Activated CD8-positive, alpha-beta T cell treated with anti-CD3 and anti-CD28 coated beads for 36 hours (primary cell): Measurements from ENCODE around the gene DAZAP2. TPM values are rescaled to one million over a fixed set of nuclear protein-coding genes. Genes with fewer than 3 reads are reported as not detected.
"Not testable (repeated sequence)": the region's sequence is repeated elsewhere in the genome, so short reads cannot be mapped to it uniquely, and the experiment has no call there.

Source experiments
- ATAC-seq: fragments of 200-7000 bp; cut with Tn5 transposase; one replicate; pipeline ENCODE4 v1.10.0; 2021; ENCODE audit warnings: mild to moderate bottlenecking, moderate library complexity
- CTCF ChIA-PET: fragments of 350-600 bp; sonication (Branson Sonifier 250); formaldehyde crosslinking; loops from one replicate; lab custom pipeline; 2021; ENCODE audit warnings: antibody characterized with exemption; lab: Charles Lee
- POLR2A ChIA-PET: fragments of 350-600 bp; sonication (Branson Sonifier 250); formaldehyde crosslinking; loops from one replicate; lab custom pipeline; 2021; ENCODE audit warnings: antibody characterized with exemption; lab: Charles Lee
- DNase-seq: peaks from one replicate; pipeline ENCODE4 v3.0.0-alpha.2; 2020
- H3K27ac Mint-ChIP-seq: one replicate; pipeline ENCODE4 v1.8.0; 2021; ENCODE audit warnings: mild to moderate bottlenecking, mixed read lengths
- H3K27me3 Mint-ChIP-seq: one replicate; pipeline ENCODE4 v1.8.0; 2021; ENCODE audit warnings: mixed read lengths
- H3K36me3 Mint-ChIP-seq: one replicate; pipeline ENCODE4 v1.8.0; 2021; ENCODE audit warnings: low read depth, mixed read lengths
- H3K4me1 Mint-ChIP-seq: one replicate; pipeline ENCODE4 v1.8.0; 2021; ENCODE audit warnings: low read depth, mixed read lengths
- H3K4me3 Mint-ChIP-seq: one replicate; pipeline ENCODE4 v1.8.0; 2021; ENCODE audit warnings: mild to moderate bottlenecking, moderate library complexity, mixed read lengths
- H3K9me3 Mint-ChIP-seq: one replicate; pipeline ENCODE4 v1.8.0; 2021; ENCODE audit warnings: mixed read lengths
- CTCF ChIP-seq: fragments of 200-600 bp; IDR thresholded peaks from one replicate; pipeline ENCODE4 v1.8.0; 2022; ENCODE audit warnings: antibody characterized with exemption, mild to moderate bottlenecking
- intact Hi-C: fragments of 100-400 bp; cut with micrococcal nuclease; formaldehyde crosslinking; loops from one replicate; pipeline ENCODE4 v1.10.0; 2022
- total RNA-seq, 2 experiments: library from RNA; stranded (reverse); gene quantifications; one replicate each; pipeline ENCODE4 v1.2.3, GENCODE V29; 2021

Gene DAZAP2
- total RNA-seq, 2 experiments from 2014 or later: 91.7 to 98.3 TPM

GRCh38 chr12:51225771-51226170 lies 12.9 kb upstream of the DAZAP2 start:
- no peaks in the 10 kb centered on the region for H3K9me3 Mint-ChIP-seq
- intact Hi-C loops: no loop called here
- DNase-seq (no peak), ATAC-seq (no peak)
- H3K27me3 Mint-ChIP-seq: no peaks in the 10 kb centered on the region
- no peaks in the 10 kb centered on the region for H3K4me1 Mint-ChIP-seq
- POLR2A ChIA-PET: interaction anchor here (1.1 to 3.4 kb wide), 3 partner anchors 8 to 54 kb away, joined by 3 to 15 read pairs (median 6); partner anchors contain the start of genes DAZAP2 and POU6F1
- no peak for TF ChIP-seq CTCF
- H3K4me3 Mint-ChIP-seq: no peak overlapping the region
- no peak overlapping the region for H3K27ac Mint-ChIP-seq
- CTCF ChIA-PET: no interaction called here
- H3K36me3 Mint-ChIP-seq: no peaks in the 10 kb centered on the region

GRCh38 chr12:51227112-51227511 lies 11.5 kb upstream of the DAZAP2 start:
- H3K4me3 Mint-ChIP-seq, H3K27me3 Mint-ChIP-seq, DNase-seq, H3K36me3 Mint-ChIP-seq, H3K27ac Mint-ChIP-seq, ATAC-seq, intact Hi-C loops, H3K9me3 Mint-ChIP-seq, H3K4me1 Mint-ChIP-seq: not testable (repeated sequence)
- ChIA-PET POLR2A (interaction anchor here (1.6 to 3.4 kb wide), 2 partner anchors 9 to 11 kb away, joined by 6 to 15 read pairs; partner anchors contain the start of genes DAZAP2 and POU6F1), CTCF (interaction anchor here (1.2 kb wide), 1 partner anchor 114 kb away, joined by 3 read pairs; no protein-coding TSS in a partner anchor)

GRCh38 chr12:51227962-51228361 lies 10.7 kb upstream of the DAZAP2 start:
- CTCF ChIA-PET: no interaction called here
- H3K4me1 Mint-ChIP-seq: no peaks in the 10 kb centered on the region
- H3K27me3 Mint-ChIP-seq: no peaks in the 10 kb centered on the region
- no peak overlapping the region for H3K27ac Mint-ChIP-seq
- H3K36me3 Mint-ChIP-seq: no peaks in the 10 kb centered on the region
- DNase-seq (no peak), ATAC-seq (no peak)
- POLR2A ChIA-PET: interaction anchor here (3.4 kb wide), 1 partner anchor 10 kb away, joined by 15 read pairs; the partner anchor contains the start of gene DAZAP2
- no peak overlapping the region for H3K4me3 Mint-ChIP-seq
- no peak for TF ChIP-seq CTCF
- no peaks in the 10 kb centered on the region for H3K9me3 Mint-ChIP-seq
- intact Hi-C loops: no loop called here

GRCh38 chr12:51229116-51229809 lies 9.4 kb upstream of the DAZAP2 start:
- no peak for TF ChIP-seq CTCF
- ChIA-PET CTCF (interaction anchor here (0.6 to 2.2 kb wide), 3 partner anchors 33 to 112 kb away, joined by 3 to 10 read pairs (median 3); no protein-coding TSS in a partner anchor), POLR2A (interaction anchor here (0.7 to 2.5 kb wide), 4 partner anchors 9 to 144 kb away, joined by 3 to 9 read pairs (median 4); partner anchors contain the start of genes DAZAP2 and POU6F1)
- Mint-ChIP-seq H3K9me3 (no peaks in the 10 kb centered on the region), H3K27me3 (no peaks in the 10 kb centered on the region), H3K4me3 (no peak overlapping the region), H3K36me3 (no peaks in the 10 kb centered on the region), H3K4me1 (no peaks in the 10 kb centered on the region), H3K27ac (no peak overlapping the region)
- intact Hi-C loops: no loop called here
- DNase-seq (no peak), ATAC-seq (no peak)

GRCh38 chr12:51232642-51233041 lies 6.0 kb upstream of the DAZAP2 start:
- DNase-seq (no peak), ATAC-seq (no peak)
- Mint-ChIP-seq H3K4me3 (no peak overlapping the region), H3K36me3 (no peaks in the 10 kb centered on the region), H3K27me3 (no peaks in the 10 kb centered on the region), H3K27ac (no peak overlapping the region), H3K9me3 (no peaks in the 10 kb centered on the region), H3K4me1 (no peaks in the 10 kb centered on the region)
- TF ChIP-seq CTCF: no peak
- ChIA-PET POLR2A (interaction anchor here (0.9 kb wide), 1 partner anchor 14 kb away, joined by 3 read pairs; no protein-coding TSS in a partner anchor), CTCF (no interaction called here)
- intact Hi-C loops: no loop called here
